Prostate gland (tissue), 2 donors: Measurements from ENCODE around the gene AFF3.

ENCODE experiments used
- POLR2AphosphoS5 ChIP-seq: sonication (generic); formaldehyde crosslinking; IDR thresholded peaks from one replicate; pipeline ENCODE4 v1.6.1; 2017; ENCODE audit warnings: antibody characterized with exemption
- TF ChIP-seq, protein P1 (sequence below), 4 experiments: fragments of 200-600 bp in 2 of 4; fragments of 450-650 bp in 2 of 4; sonication (generic) in 2 of 4; IDR thresholded peaks; 1 replicate in 3 of 4; 2 replicates in 1 of 4; pipeline ENCODE4 v1.5.1; 2016 to 2019; ENCODE audit warnings: antibody characterized with exemption in 4 of 4, mild to moderate bottlenecking in 2 of 4, moderate library complexity in 2 of 4

DNA sequence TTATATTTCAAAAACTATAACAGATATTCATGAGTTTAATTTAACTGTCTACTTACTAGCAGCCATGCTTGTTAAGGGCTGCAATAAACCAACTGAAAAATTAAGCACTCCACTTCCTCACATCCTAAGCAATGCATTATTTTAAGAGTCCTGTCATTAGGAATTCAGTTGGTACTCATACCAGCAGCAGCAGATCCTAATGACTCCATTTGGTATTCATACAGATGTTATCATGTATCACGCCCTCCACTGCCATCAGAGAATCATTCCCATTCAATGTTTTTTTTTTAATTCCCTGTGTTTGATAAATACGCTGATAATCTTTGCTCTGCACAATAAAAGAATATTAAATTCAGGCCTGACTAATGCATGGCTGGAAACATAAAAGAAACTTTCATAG lies 236.8 kb downstream of the AFF3 start:
- TF ChIP-seq, protein P1, sequence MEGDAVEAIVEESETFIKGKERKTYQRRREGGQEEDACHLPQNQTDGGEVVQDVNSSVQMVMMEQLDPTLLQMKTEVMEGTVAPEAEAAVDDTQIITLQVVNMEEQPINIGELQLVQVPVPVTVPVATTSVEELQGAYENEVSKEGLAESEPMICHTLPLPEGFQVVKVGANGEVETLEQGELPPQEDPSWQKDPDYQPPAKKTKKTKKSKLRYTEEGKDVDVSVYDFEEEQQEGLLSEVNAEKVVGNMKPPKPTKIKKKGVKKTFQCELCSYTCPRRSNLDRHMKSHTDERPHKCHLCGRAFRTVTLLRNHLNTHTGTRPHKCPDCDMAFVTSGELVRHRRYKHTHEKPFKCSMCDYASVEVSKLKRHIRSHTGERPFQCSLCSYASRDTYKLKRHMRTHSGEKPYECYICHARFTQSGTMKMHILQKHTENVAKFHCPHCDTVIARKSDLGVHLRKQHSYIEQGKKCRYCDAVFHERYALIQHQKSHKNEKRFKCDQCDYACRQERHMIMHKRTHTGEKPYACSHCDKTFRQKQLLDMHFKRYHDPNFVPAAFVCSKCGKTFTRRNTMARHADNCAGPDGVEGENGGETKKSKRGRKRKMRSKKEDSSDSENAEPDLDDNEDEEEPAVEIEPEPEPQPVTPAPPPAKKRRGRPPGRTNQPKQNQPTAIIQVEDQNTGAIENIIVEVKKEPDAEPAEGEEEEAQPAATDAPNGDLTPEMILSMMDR (IDR thresholded peaks at IDR 0.05): no peak
- no peak for TF ChIP-seq POLR2AphosphoS5
